SK-N-SH (cell line): ENCODE data around the gene CUBN. TPM values are rescaled to one million over a fixed set of nuclear protein-coding genes. Genes with fewer than 3 reads are reported as not detected.

Experiments used
- CHD2 ChIP-seq: fragments of 150-350 bp; IDR thresholded peaks from 2 replicates; pipeline ENCODE4 v1.6.1; 2018; ENCODE audit warnings: low read length; ENCODE audit not compliant: partially characterized antibody
- ELF1 ChIP-seq: IDR thresholded peaks from 2 replicates; pipeline ENCODE4 v1.4.0; 2012
- EZH2phosphoT487 ChIP-seq: fragments of 200-600 bp; sonication (generic); IDR thresholded peaks from 2 replicates; pipeline ENCODE4 v1.6.1; 2017; ENCODE audit warnings: low read depth, mixed run types, mild to moderate bottlenecking, antibody characterized with exemption, moderate library complexity, borderline replicate concordance
- FOSL2 ChIP-seq: IDR thresholded peaks from 2 replicates; pipeline ENCODE4 v1.4.0; 2012; ENCODE audit warnings: low read depth, mild to moderate bottlenecking, moderate library complexity, borderline replicate concordance
- GABPA ChIP-seq: IDR thresholded peaks from 2 replicates; pipeline ENCODE4 v1.4.0; 2012; ENCODE audit warnings: low read depth, mild to moderate bottlenecking
- GATA2 ChIP-seq: sonication (generic); formaldehyde crosslinking; IDR thresholded peaks from 2 replicates; pipeline ENCODE4 v1.5.0; 2020; ENCODE audit warnings: mild to moderate bottlenecking, missing genetic modification reagents
- MEF2A ChIP-seq: IDR thresholded peaks from 2 replicates; pipeline ENCODE4 v1.4.0; 2012; ENCODE audit warnings: low read depth, borderline replicate concordance
- MXI1 ChIP-seq: IDR thresholded peaks from 2 replicates; pipeline ENCODE4 v1.6.1; 2012; ENCODE audit warnings: mild to moderate bottlenecking, low read depth, low read length, improper control_type of control experiment
- RCOR1 ChIP-seq: fragments of 150-350 bp; IDR thresholded peaks from 2 replicates; pipeline ENCODE4 v1.6.1; 2017; ENCODE audit warnings: antibody characterized with exemption, low read length
- RXRA ChIP-seq: IDR thresholded peaks from 2 replicates; pipeline ENCODE4 v1.4.0; 2012; ENCODE audit warnings: low read depth, mild to moderate bottlenecking, borderline replicate concordance
- SMC3 ChIP-seq: IDR thresholded peaks from 2 replicates; pipeline ENCODE4 v1.6.1; 2012; ENCODE audit warnings: low read depth, low read length, improper control_type of control experiment
- TAF1 ChIP-seq: IDR thresholded peaks from 2 replicates; pipeline ENCODE4 v1.6.1; 2012; ENCODE audit warnings: low read depth, mild to moderate bottlenecking, low read length, moderate library complexity, borderline replicate concordance
- TCF12 ChIP-seq: IDR thresholded peaks from 2 replicates; pipeline ENCODE4 v1.4.0; 2012
- USF1 ChIP-seq: IDR thresholded peaks from 2 replicates; pipeline ENCODE4 v1.4.0; 2012; ENCODE audit warnings: low read depth, borderline replicate concordance
- USF2 ChIP-seq: fragments of 150-350 bp; IDR thresholded peaks from 2 replicates; pipeline ENCODE4 v1.6.1; 2017; ENCODE audit warnings: antibody characterized with exemption, low read length, low read depth, borderline replicate concordance
- ZBTB33 ChIP-seq: IDR thresholded peaks from 2 replicates; pipeline ENCODE4 v1.4.0; 2012; ENCODE audit warnings: low read depth, borderline replicate concordance
- polyA plus RNA-seq, 3 experiments: library from polyadenylated mRNA; depleted of rRNA; stranded (reverse); fragments of >200 nt; gene quantifications; 2 replicates each; pipeline ENCODE4 v1.2.3, GENCODE V29; 2012
- TF ChIP-seq, protein P1 (sequence below): fragments of 150-350 bp; IDR thresholded peaks from 2 replicates; pipeline ENCODE4 v1.6.1; 2016; ENCODE audit warnings: mild to moderate bottlenecking, low read depth, low read length
- TF ChIP-seq, protein P2 (sequence below): IDR thresholded peaks from 2 replicates; pipeline ENCODE4; 2012

Gene CUBN
- polyA plus RNA-seq, 1 of the 3 experiments (the other 2 are of a cell fraction), result 2.4 TPM

- no peak for TF ChIP-seq ZBTB33
- no peak for TF ChIP-seq USF2
- TF ChIP-seq FOSL2, result no peak; the same call in 1 of the 2 replicates
- no peak for TF ChIP-seq MEF2A
- TF ChIP-seq GABPA, result no peak
- no peak for TF ChIP-seq RXRA
- TF ChIP-seq, protein P1, sequence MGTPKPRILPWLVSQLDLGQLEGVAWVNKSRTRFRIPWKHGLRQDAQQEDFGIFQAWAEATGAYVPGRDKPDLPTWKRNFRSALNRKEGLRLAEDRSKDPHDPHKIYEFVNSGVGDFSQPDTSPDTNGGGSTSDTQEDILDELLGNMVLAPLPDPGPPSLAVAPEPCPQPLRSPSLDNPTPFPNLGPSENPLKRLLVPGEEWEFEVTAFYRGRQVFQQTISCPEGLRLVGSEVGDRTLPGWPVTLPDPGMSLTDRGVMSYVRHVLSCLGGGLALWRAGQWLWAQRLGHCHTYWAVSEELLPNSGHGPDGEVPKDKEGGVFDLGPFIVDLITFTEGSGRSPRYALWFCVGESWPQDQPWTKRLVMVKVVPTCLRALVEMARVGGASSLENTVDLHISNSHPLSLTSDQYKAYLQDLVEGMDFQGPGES, result no peak
- TF ChIP-seq TAF1, result no peak
- TF ChIP-seq MXI1, result no peak
- no peak for TF ChIP-seq EZH2phosphoT487
- TF ChIP-seq TCF12, result peak; percentile 83
- no peak for TF ChIP-seq CHD2
- no peak for TF ChIP-seq USF1
- TF ChIP-seq, protein P2, sequence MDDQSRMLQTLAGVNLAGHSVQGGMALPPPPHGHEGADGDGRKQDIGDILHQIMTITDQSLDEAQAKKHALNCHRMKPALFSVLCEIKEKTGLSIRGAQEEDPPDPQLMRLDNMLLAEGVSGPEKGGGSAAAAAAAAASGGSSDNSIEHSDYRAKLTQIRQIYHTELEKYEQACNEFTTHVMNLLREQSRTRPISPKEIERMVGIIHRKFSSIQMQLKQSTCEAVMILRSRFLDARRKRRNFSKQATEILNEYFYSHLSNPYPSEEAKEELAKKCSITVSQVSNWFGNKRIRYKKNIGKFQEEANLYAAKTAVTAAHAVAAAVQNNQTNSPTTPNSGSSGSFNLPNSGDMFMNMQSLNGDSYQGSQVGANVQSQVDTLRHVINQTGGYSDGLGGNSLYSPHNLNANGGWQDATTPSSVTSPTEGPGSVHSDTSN, result peak; percentile 73
- TF ChIP-seq RCOR1, result no peak
- no peak for TF ChIP-seq GATA2
- TF ChIP-seq SMC3, result no peak
- TF ChIP-seq ELF1, result no peak
Measured at GRCh38 chr10:17061418-17061817, 68.2 kb downstream of the CUBN start (continued).
